Stimulated activated CD8-positive, alpha-beta memory T cell treated with anti-CD3 and anti-CD28 coated beads, Interleukin-15, amount 100 ng/mL, for 4 hours (primary cell): ENCODE measurements around the gene CPEB4.

ENCODE experiments used
- DNase-seq, 2 donors: peaks; one replicate each; pipeline ENCODE4 v3.0.0-alpha.2; 2020; ENCODE audit warnings: low read depth in 2 of 2

The CPEB4 gene

GRCh38 chr5:173972925-173973615, 84.9 kb downstream of the CPEB4 start:
- peak; percentile 26 to 61 for DNase-seq

GRCh38 chr5:173973616-173973969, 85.4 kb downstream of the CPEB4 start:
- no peak for DNase-seq

- no peak for DNase-seq
Observed at GRCh38 chr5:173974688-173975239, 86.6 kb downstream of the CPEB4 start.

DNA sequence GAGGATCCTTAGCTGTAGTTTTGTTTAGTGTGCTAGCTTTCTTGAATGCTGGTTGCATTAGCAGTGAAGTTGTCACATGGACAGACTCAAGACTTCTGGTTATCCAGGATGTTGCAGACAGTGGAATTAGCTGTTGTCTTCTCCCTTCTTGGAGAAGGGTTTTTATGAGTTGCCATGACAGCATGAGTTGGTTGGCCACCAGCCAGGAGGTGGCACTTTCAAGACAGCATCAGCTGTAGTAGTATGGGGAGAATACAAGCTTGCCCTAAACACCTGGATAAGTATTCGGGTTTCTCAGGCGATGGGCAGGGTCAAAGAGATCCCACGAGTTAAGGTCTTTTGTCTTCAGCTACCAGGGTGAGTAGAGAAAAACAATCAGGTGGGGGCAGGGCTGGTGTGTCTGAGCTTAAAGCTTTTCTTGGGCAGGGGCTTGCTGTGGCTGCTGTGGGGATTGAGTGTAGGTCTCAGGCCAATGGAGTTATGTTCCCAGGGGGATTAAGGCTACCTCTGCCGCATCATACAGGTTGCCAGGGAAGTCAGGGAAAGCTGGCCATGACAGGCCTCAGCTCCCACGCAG, 93.1 kb downstream of the CPEB4 start:
- DNase-seq: no peak

- no peak for DNase-seq
Observed at GRCh38 chr5:173984218-173984617, 96.1 kb downstream of the CPEB4 start.

- no peak for DNase-seq
Observed at GRCh38 chr5:173988554-173989431, 100.6 kb downstream of the CPEB4 start, which contains the start of gene C5orf47. Gene C5orf47, plus strand, starts transcription at chr5:173989170. Its CDS starts 94 bp downstream, at chr5:173989264.

DNA sequence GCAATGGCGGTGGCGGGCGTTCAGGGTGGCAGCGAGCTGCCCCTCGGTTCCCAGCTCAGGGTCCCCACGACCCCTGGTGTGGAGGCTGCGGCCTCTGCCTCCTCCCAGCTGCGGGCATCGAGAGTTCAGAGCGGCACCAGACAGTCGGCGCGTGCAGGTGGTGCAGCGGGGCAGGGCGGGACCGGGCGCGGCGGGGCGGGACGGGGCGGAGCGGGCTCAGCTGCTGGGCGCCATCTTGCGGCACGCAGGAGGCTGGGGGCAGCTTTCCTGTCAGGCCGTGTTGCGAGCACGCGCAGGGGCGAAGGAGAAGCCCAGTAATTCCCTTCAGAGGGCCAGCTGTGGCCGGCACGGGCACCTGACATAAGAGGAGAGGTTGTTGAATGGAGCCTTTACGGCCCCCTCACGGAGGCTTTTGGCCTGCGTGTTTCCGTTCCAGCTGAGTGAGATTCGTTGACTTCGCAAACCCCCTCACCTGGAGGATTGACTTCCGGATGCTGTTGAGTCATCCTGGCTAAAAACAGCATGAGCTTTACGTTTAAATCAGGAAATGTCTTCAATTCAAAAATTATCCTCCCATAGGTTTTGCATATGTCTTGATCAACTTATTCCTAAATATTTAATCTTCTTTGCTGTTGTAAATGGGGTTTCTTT, 101.4 kb downstream of the CPEB4 start:
- no peak for DNase-seq

DNA sequence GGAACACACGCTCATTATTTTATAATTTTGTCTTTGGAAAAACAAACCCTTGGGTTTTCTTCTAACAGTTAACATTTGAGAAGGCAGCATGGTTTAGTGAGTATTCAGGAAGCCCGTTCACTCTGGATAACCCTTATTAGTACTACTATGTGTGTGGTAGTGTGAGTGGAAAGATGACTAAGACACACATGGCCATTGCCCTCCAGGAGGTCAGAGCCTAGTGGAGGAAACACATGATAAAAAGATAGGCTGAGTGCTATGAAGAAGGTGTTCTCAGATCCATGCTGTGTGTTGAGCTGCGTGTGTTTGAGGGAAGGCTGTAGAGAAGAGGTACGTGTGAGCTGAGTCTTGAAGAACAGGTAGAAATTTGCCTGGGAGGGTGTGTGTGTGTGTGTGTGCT, 109.2 kb downstream of the CPEB4 start:
- DNase-seq: no peak

- no peak for DNase-seq
Observed at GRCh38 chr5:173998531-173998930, 110.4 kb downstream of the CPEB4 start.

DNA sequence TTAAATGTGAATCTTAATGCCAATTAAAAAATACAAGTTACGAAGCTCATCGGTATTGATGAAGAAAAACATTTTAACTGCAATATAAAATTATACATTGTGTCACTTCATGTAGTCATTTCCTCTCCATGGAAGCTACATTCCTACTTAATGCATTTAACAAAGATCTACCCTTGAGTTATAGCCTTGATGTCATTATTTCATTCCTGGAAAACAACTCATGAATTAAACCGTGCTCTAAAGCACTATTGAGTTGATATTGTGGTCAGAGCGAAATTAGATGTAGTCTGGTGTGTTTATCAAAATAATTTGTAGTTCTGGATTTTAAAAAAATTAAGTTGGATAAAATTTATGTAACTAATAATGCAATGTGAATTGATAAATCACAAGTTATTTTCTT, 111.9 kb downstream of the CPEB4 start:
- DNase-seq: no peak

GRCh38 chr5:174003795-174004194, 115.6 kb downstream of the CPEB4 start:
- DNase-seq: no peak

- no peak for DNase-seq
Observed at GRCh38 chr5:174008922-174009321, 120.8 kb downstream of the CPEB4 start.

- DNase-seq: no peak
Observed at GRCh38 chr5:174010365-174010764, 122.2 kb downstream of the CPEB4 start.

- DNase-seq: no peak
Observed at GRCh38 chr5:174011441-174011840, 123.3 kb downstream of the CPEB4 start.
